ENCODE data around the gene PTPN20. TPM values are rescaled to one million over a fixed set of nuclear protein-coding genes. Genes with fewer than 3 reads are reported as not detected.
"Not testable (repeated sequence)": the region's sequence is repeated elsewhere in the genome, so short reads cannot be mapped to it uniquely, and the experiment has no call there.

The PTPN20 gene
- total and polyA plus RNA-seq, 10 donors: 0.39 to 13.9 (median 2.8) TPM

DNA sequence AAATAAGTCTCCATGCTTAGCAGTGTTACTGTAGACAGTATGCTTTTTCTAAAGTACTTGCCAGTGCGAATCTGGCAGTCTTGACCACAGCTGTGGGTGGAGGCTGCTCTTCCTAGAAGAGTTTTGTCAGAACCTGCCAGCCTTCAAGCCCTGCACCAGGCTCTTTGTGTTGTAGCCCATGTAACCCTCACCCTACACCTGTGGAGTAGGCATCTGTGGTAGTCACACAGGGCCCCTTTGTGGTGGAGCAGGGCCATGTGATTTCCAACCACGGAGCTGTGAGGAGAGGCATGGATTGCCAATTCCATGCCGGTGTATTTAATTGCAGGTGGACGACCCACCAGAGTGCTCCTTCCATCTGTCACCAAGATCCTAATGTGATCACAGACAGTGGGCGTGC is 7.4 kb upstream of the PTPN20 start:
- H3K36me3 ChIP-seq; H3K9me3 ChIP-seq; H3K27ac ChIP-seq; H3K4me3 ChIP-seq; DNase-seq; H3K27me3 ChIP-seq (replicated peaks in 1 of 7); H3K4me1 ChIP-seq; intact Hi-C loops (cut with DNase I; ENCODE audit: low total_unique reads): not testable (repeated sequence)
- 50 to 64% methylated on average over 1 to 2 of the region's 5 CpGs; no CpG with 5 or more reads in 3 of the 5 donors for WGBS, 5 donors

DNA sequence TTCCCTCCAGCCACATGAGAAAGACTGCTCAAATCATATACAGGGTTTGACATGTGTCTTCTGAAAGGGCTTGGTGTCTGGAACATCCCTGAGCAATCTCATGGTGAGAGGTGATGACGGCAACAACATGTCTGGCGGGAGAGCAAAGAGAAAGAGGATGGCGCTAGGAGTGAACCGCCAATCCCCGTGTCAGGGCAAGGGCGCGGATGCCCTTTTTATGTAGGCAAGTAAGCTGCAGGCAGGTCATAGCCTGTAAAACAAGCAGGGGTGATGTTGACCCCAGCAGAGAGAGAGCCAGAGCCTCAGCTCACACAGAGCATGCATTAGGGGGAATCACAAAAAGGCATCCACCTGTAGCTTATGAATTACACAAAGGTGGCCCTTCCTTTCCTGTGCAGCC is 4.9 kb upstream of the PTPN20 start:
- H3K27ac ChIP-seq; intact Hi-C loops (cut with DNase I; ENCODE audit: low total_unique reads); H3K27me3 ChIP-seq (replicated peaks in 1 of 7); H3K4me1 ChIP-seq; H3K4me3 ChIP-seq; DNase-seq; H3K36me3 ChIP-seq; H3K9me3 ChIP-seq: not testable (repeated sequence)
- WGBS, 5 donors: 92 to 100% (median 96%) methylated on average over 5 of the region's 7 CpGs; no CpG with 5 or more reads in 2 of the 5 donors

GRCh38 chr10:46907185-46908117 is 3.8 kb upstream of the PTPN20 start:
- H3K9me3 ChIP-seq; intact Hi-C loops (cut with DNase I; ENCODE audit: low total_unique reads); H3K4me1 ChIP-seq; DNase-seq; H3K36me3 ChIP-seq; H3K27me3 ChIP-seq (replicated peaks in 1 of 7); H3K4me3 ChIP-seq; H3K27ac ChIP-seq: not testable (repeated sequence)
- whole genome bisulfite sequencing, 5 donors: 40% methylated on average over 1 of the region's 10 CpGs; no CpG with 5 or more reads in 4 of the 5 donors

- DNase-seq; H3K4me3 ChIP-seq; H3K36me3 ChIP-seq; H3K27ac ChIP-seq; H3K9me3 ChIP-seq; intact Hi-C loops (cut with DNase I; ENCODE audit: low total_unique reads); H3K4me1 ChIP-seq; H3K27me3 ChIP-seq (replicated peaks in 1 of 7): not testable (repeated sequence)
- WGBS, 5 donors: 50% methylated on average over 1 of the region's 2 CpGs; no CpG with 5 or more reads in 3 of the 5 donors
Observed at GRCh38 chr10:46922498-46922897, 11.3 kb downstream of the PTPN20 start.

- H3K9me3 ChIP-seq; intact Hi-C loops (cut with DNase I; ENCODE audit: low total_unique reads); H3K4me3 ChIP-seq; H3K4me1 ChIP-seq; H3K36me3 ChIP-seq; H3K27ac ChIP-seq; H3K27me3 ChIP-seq (replicated peaks in 1 of 7); DNase-seq: not testable (repeated sequence)
- WGBS, 5 donors: no CpG with 5 or more reads among the region's 2 CpGs
Observed at GRCh38 chr10:46925156-46925555, 13.9 kb downstream of the PTPN20 start.

GRCh38 chr10:46925853-46926252 is 14.6 kb downstream of the PTPN20 start:
- not testable (repeated sequence) for DNase-seq

DNA sequence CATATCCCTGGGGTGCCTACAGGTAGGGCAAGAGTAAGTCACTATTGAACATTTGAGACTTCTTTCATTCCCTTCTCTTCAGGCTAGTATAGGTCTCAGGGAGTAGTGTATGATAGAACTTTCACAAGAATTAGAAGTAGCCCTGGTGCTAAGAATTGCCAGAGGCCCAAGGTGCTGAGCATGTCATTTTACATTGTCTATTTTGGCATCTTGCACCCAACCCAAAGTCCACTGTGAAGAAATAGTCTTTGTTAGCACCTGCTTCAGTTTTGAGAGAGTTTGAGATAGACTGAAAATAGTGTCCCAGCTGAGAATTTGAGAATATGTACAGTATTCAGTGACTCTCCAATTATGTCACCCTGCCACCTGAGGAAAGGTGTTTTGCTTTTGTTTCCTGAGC is 17.6 kb downstream of the PTPN20 start:
- H3K4me3 ChIP-seq; H3K27ac ChIP-seq; DNase-seq; intact Hi-C loops (cut with DNase I; ENCODE audit: low total_unique reads); H3K9me3 ChIP-seq; H3K27me3 ChIP-seq (replicated peaks in 1 of 7); H3K4me1 ChIP-seq; H3K36me3 ChIP-seq: not testable (repeated sequence)

More at GRCh38 chr10:46925853-46926252, 14.6 kb downstream of the PTPN20 start:
- H3K9me3 ChIP-seq; H3K27ac ChIP-seq; H3K4me3 ChIP-seq; H3K36me3 ChIP-seq; H3K4me1 ChIP-seq; H3K27me3 ChIP-seq (replicated peaks in 1 of 7); intact Hi-C loops (cut with DNase I; ENCODE audit: low total_unique reads): not testable (repeated sequence)
- 5 to 25% (median 12%) methylated on average over 2 of the region's 2 CpGs for WGBS, 5 donors

DNA sequence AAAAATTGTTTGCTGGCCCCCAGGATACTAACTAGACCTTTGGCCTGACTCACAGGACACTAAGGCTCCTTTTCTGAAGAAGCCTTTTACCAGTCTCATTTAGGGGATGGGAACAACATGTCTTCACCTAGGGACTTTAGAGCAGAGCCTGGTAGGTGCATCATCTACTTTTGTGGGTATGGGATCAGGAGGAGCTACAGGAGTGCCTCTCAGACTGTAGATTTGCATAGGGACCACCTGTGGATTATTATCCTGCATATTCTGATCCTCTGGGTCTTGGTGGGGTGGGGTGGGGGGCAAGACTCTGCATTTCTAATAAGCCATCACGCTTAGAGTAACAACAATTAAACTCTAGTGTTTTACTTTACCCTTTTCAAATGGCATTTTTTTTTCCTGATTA is 21.2 kb downstream of the PTPN20 start:
- intact Hi-C loops (cut with DNase I; ENCODE audit: low total_unique reads); H3K4me1 ChIP-seq; H3K36me3 ChIP-seq; H3K4me3 ChIP-seq; H3K9me3 ChIP-seq; DNase-seq; H3K27ac ChIP-seq; H3K27me3 ChIP-seq (replicated peaks in 1 of 7): not testable (repeated sequence)
- WGBS, 5 donors: 73 to 91% (median 82%) methylated on average over 1 of the region's 1 CpG

DNA sequence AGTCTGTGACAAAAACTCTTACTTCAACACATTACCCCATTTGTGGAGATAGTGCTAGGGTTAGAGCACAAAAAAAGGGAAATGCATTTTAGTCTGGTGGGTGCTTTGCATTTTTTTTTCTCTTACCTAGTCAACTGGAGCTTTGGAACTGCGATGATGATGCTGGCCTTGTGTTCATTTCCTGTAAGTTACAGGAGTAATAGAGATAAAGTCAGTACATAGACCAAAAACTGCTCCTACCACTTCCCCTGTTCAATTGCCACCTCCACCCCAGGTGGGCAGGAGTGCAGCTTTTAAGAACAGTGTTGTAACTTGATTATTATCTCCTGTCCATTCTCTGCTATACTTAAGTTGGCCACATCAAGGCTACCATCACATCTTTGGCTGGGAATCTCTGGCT is 29.9 kb downstream of the PTPN20 start:
- H3K27me3 ChIP-seq (replicated peaks in 1 of 7); H3K36me3 ChIP-seq; H3K4me1 ChIP-seq; H3K27ac ChIP-seq; DNase-seq; H3K4me3 ChIP-seq; H3K9me3 ChIP-seq; intact Hi-C loops (cut with DNase I; ENCODE audit: low total_unique reads): not testable (repeated sequence)
- WGBS, 5 donors: 0 to 36% methylated on average over 1 of the region's 1 CpG; no CpG with 5 or more reads in 3 of the 5 donors

GRCh38 chr10:46948687-46949518 is 37.7 kb downstream of the PTPN20 start:
- H3K4me1 ChIP-seq; H3K27me3 ChIP-seq (replicated peaks in 1 of 7); H3K4me3 ChIP-seq; intact Hi-C loops (cut with DNase I; ENCODE audit: low total_unique reads); DNase-seq; H3K9me3 ChIP-seq; H3K27ac ChIP-seq; H3K36me3 ChIP-seq: not testable (repeated sequence)
- WGBS, 5 donors: 45 to 83% (median 69%) methylated on average over 1 to 5 of the region's 5 CpGs

DNA sequence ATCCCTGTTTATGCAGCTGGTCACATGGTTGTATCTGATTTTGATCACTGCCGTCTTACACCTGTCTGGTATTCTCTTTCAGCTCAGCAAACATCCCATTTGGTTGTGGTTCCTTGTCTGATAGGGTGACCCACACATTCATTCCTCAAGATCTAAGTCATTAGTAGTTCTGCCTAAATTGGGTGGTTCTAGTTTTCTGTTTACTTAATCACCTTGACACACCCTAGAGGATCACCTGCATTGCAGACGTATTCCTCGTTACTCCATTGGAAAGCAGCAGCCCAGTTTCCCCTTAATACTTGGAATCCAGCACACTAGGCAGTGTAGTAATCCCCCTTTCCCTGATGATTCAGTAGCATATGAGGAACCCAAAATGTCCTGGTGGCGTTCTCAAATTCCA is 41.3 kb downstream of the PTPN20 start:
- H3K4me3 ChIP-seq; intact Hi-C loops (cut with DNase I; ENCODE audit: low total_unique reads); H3K36me3 ChIP-seq; H3K9me3 ChIP-seq; H3K4me1 ChIP-seq; DNase-seq; H3K27ac ChIP-seq; H3K27me3 ChIP-seq (replicated peaks in 1 of 7): not testable (repeated sequence)
- 85 to 97% (median 92%) methylated on average over 2 to 3 of the region's 4 CpGs for WGBS, 5 donors
